Kasumi-1 (cell line): ENCODE data around the gene LAPTM5.
"Not testable (repeated sequence)": the region's sequence is repeated elsewhere in the genome, so short reads cannot be mapped to it uniquely, and the experiment has no call there.

ENCODE experiments used
- DNase-seq, 2 experiments: peaks; one replicate each; lab custom pipeline; 2025; lab: John Stamatoyannopoulos, UW

LAPTM5 gene

DNA sequence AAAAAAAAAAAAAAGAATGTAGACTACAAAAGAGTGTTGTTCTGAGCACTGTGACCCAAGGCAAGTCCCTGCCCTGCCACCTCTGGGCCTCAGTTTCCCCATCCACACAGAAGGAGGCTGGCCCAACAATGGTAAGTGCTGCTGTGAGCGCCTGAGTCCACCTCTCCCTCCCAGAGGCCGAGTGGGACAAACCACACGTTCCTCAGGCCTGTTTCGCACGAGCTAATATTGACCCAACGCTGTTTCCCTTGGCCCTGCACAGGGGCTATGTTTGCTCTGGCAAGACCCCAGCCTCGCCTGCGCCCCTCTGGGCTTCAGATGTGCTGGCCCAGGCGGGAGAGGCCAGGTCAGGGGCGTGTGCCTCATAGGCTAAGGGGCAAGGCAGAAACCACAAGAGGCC lies 12.6 kb upstream of the LAPTM5 start:
- DNase-seq = no peak

DNA sequence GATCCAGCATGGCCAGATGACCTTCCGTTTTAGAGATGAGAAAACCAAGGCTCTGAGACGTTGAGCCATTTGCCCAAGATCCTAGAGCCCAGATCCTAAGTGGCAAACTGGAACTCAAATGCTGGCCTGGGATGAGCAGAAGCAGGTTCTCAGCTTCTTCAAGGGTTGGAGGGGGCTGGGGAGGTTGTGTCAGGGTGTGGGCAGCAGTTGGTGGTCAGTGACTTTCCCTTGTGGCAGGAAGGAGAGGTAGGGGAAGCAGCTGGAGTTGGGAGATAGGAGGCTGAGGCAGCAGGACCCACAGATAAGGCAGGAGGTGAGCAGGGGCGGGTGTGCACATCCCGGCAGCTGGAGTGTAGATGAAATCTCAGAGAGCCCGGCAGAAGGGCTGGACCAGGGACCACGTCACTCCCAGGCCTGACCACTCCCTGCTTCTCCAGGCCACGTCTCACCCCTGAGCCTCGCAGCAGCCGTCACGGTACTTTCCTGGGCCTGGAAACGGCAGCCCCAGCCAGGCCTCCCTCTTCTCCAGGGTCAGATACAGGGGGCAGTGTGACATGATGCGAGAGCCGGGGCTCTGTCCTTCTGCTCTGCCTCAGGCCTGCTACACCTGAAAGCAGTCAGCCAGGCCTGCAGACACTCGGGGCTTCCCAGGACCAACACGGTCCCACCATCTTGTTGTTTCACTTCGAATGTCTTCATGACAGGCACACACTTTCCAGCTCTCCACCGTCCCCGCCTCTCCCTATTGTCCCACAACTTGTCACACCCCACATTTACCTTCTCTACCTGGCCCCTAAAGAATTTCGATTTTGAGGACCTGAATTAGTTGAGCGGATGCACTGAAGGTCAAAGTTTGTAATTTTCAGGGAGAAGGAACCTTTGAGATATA lies 11.5 kb upstream of the LAPTM5 start:
- no peak for DNase-seq

DNA sequence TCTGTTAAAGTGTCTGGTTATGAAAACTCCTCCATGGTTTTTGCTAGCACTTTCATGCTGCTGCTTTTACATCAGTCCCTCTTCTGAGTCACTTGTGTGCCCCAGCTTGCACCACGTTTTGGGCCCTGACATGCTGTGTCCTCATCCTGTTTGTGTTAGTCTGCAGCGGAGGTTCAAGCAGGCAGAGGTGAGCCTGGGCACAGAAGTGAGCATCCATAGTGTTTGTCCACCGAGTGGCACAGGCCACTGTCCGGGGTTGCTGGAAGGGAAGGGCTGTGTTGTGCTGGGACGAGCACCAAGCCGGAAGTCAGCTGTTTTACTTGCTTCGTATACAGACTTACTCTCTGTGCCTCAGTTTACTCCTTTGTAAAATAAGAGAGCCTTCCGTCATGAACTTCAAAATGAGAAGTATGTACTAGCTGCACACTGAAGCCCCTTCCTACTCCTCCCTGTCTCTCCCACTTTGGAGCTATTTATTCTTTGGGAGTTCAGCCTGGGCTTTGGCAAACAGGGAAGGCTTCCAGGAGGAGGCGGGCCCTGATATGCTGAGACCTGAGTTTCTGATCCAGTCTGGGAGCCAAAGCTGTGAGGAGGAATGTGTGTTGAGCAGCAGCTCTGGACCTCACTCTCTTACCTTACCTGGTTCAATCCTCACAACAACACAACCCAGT lies 10.7 kb upstream of the LAPTM5 start:
- no peak for DNase-seq

DNA sequence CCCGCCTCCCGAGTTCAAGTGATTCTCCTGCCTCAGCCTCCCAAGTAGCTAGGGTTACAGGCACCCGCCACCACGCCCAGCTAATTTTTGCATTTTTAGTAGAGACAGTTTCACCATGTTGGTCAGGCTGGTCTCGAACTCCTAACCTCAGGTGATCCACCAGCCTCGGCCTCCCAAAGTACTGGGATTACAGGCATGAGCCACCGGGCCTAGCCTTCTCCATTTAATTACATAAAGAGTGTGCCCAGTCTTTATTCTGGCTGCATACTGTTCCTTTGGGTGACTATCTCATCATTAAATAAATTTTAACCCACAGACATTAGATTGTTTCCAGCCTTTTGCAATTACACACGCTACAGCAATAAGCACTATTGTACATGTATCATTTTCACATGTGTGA lies 9.4 kb upstream of the LAPTM5 start:
- DNase-seq = not testable (repeated sequence)

DNA sequence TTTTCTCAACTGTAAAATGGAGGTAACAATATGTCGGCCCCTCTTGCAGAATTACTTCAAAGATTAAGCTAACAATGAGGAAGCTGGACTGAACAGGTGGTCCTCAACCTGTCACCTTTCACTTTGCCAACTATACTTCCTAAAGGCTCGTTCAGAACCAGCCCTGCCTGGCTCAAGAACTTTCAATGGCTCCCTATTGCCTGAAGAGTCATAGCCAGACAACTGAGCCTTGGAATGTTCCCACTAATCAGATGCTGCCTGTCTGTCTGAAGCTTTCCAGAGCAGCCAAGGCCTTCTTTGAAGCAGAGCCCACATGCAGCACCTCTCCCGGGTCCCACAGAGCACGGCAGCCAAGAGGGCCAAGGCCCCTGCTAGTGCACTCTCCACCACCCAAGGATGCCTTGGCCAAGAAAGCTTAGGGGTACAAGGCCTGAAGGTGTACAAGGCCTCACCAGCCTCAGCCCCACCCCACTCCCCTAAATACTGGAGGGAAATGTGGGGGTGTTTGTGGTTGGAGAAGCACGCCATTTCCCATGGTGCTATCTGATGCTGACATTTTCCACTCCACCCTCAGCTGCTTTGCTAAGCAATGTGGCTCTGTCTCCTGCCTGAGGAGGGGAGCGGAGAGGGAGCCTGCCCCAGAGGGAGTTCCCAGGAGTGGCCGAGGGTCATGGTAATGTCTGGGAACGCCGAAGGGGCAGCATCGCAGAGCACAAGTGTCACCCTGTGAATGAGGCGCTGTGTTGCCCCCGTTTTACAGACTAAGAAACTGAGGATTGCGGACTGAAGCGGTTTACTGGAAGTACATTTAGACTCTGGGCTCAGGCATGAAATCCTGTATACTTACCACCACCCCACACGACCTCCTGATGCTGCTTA lies 8.2 kb upstream of the LAPTM5 start:
- no peak for DNase-seq

DNA sequence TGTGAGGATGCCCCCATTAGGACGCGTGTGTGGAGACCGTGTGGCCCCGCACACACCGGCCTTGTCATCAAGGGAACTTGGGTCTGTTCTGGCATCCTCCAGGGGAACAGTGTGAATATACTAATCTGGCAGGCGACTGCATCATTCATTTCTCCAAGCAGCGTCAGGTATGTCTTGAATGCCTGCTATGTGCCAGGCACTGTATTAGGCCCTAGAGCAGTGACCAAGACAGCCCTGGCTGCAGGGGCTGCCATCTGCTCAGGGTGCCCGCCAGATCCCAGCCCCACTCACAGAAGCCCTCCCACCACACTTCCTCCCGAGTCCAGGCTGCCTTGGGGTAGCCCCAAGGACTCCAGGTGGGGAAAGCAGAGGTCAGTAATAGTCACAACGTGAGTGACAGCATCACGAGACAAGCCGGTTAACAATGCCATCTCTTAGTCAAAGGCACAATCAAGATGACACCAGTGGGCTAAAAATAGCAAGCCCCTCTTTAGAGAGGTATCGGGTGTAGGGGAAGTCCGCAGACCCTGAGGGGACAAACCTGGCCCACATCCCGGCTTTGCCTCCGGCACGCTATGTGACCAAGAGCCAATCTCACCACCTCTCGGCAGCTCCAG lies 7.5 kb upstream of the LAPTM5 start:
- no peak for DNase-seq

DNA sequence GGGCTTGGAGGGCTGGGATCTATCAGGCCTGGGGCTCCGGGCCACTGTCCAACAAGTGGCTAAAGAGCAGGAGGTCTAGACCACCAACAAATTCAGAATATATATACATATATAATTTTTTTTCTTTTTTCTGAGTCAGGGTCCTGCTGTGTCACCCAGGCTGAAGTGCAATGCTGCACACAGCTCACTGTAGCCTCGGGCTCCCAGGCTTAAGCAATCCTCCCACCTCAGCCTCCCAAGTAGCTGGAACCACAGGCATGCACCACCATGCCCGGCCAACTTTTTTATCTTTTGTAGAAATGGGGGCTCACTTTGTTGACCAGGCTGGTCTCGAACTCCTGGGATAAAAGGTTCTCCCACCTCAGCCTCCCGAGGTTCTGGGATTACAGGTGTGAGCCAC lies 6.8 kb upstream of the LAPTM5 start:
- DNase-seq = no peak

DNA sequence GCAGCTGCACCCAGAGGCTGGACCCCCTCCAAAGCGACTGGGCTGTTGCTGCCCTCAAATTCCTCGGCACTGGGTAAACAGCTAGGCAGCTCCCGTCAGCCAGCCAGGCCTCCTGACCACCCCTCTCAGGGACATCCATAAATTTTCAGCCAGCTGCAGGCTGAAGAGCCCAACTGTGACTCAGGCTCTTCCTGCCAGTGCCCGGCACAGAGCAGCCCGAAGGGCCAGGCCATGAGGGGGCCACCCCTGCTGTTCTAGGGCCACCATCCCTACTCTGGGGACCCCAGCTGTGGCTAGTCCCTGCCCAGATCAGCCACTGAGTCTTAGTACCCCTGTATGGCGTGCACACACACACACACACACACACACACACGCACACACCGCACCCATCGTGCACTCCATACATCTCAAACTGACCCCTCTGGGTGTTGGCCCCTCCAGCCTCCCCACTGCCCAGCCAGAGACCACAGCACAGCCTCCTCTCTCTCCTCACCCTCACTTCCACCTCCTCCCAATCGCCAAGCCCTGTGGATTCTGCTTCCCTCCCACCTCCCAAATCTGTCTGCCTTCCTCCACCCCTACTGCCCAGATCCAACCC lies 6.2 kb upstream of the LAPTM5 start:
- DNase-seq = no peak

DNA sequence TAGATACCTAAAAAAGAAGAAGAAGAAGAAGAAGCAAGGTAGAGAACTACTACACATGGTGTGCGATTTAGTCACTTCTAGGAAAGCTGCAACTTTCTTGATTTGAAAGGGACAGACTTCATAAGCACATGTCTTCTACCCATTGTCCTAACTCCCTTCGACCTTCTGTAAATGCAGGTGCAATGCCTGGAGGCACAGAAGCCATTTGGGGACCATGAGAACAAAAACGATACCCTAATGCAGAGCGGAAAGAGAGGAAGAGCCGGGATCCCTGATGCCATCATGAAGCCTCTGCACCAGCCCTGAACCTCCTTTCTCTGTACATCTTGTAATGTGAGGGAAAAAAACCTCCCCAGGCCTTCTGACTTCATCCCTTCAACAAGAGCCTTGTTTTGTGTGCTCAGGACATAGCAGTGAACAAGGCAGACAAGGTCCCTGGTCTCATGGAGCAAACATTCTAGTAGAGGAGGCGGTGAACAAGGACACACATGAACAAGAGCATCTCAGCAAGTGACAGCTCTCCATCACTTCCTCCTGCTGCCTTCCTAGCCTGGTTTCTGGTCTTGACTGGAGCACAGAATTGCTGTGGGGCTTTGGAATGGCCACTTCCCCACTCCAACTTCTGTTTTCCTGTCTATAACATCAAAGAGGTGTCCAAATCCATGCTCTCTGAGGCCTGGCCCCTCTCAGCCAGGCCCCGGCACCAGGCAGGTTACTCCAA lies 5.5 kb upstream of the LAPTM5 start:
- DNase-seq = no peak

DNA sequence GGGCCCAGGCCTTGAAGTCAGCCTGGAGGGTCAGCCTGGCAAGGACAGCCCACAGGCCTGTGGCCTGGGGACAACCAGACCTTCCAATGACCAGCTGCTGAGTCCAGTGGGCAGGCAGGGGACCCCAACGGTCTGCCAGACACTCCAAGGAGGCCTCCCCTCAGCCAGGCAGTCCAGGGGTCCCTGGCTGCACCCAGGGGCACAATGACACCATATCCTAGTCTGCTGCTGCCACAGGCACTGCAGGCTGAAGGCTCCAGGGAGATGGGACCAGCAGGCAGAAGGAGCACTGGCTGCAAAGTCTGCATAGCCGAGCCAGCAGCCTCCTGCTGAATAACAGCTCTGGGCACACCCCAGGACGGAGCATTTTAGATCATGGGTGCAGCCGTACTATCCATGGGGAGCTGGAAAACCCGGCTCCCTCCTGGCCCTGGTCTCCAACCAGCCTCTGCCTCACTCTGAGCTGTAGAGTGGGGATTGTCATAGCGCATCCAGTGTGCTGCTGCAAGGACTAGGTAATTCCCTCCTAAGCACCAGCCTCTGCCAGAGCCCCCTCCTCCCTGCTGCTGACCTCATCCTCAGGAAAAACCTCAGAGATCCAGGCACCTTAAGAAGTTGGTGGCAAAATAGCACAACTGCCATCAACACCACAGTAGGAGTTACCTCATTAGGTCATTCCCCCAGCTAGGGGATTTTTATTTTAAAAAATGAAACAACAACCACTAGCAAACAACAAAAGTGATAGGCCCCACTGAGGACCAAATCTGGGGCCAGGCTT lies 4.8 kb upstream of the LAPTM5 start:
- DNase-seq = no peak

DNA sequence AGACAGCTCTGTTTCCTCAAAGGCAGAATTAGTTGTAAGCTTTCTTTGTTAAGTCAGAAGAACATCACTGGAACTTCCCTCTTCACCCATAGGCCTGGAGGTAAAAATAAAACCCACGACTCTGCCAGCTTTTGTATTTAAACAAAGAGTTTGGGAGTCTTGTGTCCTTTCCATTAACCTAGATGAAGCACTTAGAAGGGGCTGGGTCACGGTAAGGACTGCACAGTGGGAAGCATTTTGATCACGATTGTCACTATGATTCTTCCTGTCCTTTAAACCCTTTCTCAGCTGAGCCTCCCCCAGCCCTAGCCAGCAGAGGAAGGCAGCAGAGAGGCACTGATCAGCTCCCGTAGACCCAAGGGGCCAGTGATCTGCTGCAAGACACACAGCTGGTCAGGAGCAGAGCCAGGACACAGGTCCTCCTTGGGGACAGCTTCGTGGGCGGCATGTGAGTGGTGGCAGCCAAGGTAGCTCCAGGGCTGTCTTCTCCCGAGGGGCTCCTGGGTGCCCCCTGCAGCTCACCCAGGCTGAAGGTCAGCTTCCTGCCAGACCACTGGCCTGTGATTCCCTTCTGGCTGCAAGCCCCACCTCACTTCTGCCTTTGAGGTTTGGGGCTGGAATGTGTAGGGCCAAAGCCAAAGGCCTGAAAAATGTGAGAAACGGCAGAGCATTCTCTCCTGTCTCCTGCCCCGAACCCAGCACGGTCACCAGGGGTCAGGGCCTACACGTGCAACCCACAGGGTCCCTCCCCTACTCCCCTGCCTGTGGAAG lies 4.0 kb upstream of the LAPTM5 start:
- DNase-seq = peak in 1 of 2 experiments; percentile 13

DNA sequence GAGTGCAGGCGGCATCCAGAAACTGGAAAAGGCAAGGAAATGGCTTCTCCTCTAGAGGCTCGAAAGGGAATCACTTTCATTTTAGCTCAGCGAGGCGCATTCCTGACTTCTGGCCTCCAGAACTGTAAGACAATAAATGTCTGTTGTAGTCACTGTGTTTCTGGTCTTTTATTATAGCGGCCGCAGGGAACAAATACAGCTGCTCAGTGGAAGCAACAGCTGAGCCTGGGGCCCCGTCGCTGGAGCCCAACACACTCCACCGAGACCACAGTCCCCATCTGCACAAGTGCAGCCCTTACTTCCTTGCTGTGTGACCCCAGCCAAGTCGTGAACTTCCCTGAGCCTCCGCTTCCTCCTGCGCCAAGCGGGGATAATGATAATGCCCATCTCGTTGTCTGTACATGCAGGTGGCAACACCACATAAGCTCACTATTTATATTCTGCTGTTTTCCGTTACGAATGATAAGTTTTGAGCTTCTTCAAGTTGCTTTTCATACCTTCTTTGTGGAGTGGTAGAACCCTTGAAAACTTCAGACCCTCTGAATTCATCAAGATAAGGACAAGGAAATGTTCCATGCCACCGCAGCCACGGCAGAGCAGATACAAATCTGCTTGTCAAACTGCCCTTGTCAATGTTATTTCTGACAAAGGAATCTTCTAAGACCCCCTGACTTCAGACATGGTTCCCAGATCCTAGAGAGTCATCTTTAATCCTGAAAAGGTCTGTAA lies 3.2 kb upstream of the LAPTM5 start:
- DNase-seq = peak; percentile 45 to 65

DNA sequence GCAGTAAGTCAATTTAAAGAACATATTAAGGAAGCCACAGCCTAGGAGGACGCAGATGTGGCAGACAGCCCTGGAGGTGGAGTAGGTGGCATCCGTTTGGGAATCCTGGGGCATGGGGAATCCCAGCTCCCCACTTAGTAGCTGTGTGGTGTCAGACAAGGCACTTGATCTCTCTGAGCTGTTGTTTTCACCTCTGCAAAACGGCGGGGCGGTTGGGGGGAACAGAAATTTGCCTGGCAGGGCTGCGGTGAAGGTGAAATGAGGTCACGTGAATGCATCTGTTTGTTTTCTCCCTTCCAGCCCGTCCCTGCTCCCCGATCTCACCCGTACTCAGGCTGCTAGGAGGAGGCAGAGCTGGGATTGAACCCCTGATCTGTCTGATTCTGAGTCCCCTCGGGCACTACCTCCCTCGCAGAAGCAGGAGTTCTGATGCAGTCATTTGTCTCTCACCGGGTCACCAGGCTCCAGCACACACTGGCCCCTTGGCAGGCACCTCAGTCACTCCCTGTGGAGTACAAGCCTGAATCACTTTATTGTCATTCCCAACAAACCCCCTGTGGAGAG lies 2.2 kb upstream of the LAPTM5 start:
- no peak for DNase-seq

DNA sequence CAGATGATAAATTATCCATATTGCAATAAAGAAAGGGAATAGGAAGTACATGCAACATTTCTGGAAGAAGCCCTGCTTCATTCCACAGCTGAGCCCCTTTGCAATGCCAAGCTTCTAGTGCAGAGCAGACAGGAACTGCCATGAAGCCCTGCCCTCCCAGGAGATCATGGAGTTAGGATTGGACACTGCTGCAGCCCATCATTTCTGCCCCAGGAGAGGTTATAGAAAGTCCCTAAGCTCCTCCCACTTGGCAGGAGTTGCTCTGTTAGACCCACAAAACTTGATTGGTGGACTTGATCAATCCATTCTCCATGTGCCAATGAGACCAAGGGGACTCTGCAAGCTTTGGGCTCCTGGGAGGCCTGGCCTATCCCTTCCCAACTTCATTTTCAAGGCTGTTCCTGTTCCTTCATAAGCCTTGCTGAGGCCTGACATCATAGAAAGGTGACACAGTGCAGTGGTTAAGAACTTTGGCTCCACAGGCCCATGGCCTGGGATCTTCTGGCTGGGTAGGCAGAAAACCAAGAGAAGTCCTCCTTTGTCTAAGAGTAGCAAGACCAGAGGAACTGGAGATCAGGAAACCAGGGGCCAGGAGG lies 1.3 kb upstream of the LAPTM5 start:
- peak; percentile 39 to 40 for DNase-seq

DNA sequence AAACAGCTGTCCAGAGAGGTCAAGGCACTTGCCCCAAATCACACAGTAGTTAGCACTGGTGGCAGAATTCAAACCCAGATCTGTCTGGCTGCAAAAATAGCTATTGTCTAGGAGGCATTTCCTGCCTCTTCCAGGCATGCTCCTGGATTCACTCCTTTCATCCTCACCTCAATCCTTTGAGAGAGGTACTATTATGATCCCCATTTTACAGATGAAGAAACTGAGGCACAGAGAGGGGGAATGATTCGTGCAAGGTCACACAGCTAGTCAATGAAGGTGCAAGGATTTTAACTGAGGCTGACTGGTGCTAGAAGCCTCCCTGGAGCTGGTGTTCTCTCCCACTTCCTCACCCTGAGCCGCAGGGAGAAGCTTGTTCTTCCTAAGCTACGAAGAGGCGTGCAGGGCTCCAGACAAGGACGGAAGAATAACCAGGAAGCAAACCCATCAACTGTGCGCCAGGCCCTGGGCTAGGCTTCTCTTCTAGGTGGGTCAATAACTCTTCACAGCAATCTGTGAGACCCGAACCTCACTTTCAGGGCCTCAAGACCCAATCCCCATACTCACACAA lies 631 bp upstream of the LAPTM5 start:
- no peak for DNase-seq

DNA sequence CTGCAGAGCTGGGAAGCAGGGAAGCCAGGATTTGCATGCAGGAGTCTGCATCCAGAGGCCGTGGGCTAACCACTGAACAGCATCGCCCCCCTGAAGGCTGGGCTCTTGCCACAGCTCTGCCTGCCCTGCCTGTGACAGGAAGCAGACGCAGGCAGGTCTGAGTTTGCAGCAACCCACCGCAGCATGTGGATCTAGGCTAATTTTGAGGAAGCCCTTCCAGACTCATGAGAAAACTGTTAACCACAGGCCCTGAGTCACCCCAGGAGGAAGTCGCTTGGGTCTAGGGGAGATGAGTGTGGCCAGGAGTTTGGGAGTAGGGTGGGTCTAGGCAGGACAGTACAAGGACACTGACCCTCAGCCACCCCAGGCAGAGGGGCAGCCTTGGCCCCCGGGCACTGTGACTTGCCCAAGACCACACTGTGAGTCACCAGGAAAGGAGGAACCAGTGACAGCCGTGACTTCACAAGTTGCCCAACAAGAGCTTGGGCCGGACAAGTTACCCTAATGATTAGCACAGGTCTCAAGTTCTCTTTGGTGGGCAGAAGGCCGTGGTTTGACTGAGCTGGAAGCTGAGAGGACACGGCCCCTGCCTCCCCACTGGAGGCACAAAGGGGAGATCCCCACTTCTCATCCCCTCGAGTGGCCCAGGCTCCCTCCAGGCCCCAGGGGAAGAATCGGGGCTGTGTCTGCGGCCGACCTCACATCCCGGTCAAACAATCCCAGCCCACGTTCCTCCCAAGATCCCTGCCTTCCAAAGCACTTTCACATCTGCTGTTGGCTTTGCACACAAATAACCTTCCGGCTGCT lies 826 bp downstream of the LAPTM5 start:
- DNase-seq = peak; percentile 98 to 99

DNA sequence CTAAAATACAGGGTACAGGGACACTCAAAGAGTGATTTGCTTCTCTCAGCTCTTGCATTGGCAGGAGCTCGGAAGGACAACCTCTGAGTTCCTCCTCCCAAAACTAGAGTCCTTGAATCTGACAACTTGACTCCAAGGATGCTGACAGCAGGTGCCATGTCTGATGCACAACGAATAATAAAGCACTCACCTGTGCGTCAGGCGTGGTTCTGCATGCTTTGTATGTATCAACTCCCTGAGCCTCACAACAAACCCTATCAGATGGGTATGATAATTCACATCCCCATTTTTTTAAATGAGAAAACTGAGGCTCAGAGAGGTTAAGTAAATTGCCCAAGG lies 1.4 kb downstream of the LAPTM5 start:
- DNase-seq = no peak
